Fibroblast of lung (primary cell): ENCODE results near the gene STIM1.

Experiments used
- CTCF ChIP-seq, 2 donors: IDR thresholded peaks in 1 of 2; conservative IDR thresholded peaks in 1 of 2; 1 replicate in 1 of 2; 2 replicates in 1 of 2; pipeline ENCODE4 v1.5.1; 2011 to 2012; ENCODE audit warnings: low read length in 2 of 2, control low read depth in 1 of 2, inconsistent platforms in 1 of 2, low read depth in 1 of 2, mild to moderate bottlenecking in 1 of 2
- EZH2 ChIP-seq: IDR thresholded peaks from 2 replicates; pipeline ENCODE4 v1.5.1; 2012; ENCODE audit warnings: low read length, control low read depth, mild to moderate bottlenecking; ENCODE audit errors: missing control alignments

- TF ChIP-seq CTCF (conservative IDR thresholded peaks at IDR 0.05 in 1 of 2, IDR thresholded peaks at IDR 0.05 in 1 of 2; ENCODE audit: low read depth in 1 of 2, low read length in 2 of 2) (no peak), EZH2 (no peak)
Measured at GRCh38 chr11:4026389-4026788, 170.9 kb downstream of the STIM1 start.
